Glomerular endothelial cell (primary cell): ENCODE data around the gene RIN3. TPM values are rescaled to one million over a fixed set of nuclear protein-coding genes. Genes with fewer than 3 reads are reported as not detected.

ENCODE experiments used
- DNase-seq: peaks from one replicate; pipeline ENCODE4 v3.0.0-alpha.2; 2011; ENCODE audit warnings: low read depth, low spot score; ENCODE audit errors: extremely low read depth
- total RNA-seq: library from RNA; depleted of rRNA; stranded (reverse); fragments of >200 nt; gene quantifications from 2 replicates; pipeline ENCODE4 v1.2.3, GENCODE V29; 2015

Gene RIN3
- total RNA-seq, 1 donor from 2014 or later: 51.1 TPM

- DNase-seq: no peak
Measured at GRCh38 chr14:92553438-92553837, 39.9 kb downstream of the RIN3 start.

DNA sequence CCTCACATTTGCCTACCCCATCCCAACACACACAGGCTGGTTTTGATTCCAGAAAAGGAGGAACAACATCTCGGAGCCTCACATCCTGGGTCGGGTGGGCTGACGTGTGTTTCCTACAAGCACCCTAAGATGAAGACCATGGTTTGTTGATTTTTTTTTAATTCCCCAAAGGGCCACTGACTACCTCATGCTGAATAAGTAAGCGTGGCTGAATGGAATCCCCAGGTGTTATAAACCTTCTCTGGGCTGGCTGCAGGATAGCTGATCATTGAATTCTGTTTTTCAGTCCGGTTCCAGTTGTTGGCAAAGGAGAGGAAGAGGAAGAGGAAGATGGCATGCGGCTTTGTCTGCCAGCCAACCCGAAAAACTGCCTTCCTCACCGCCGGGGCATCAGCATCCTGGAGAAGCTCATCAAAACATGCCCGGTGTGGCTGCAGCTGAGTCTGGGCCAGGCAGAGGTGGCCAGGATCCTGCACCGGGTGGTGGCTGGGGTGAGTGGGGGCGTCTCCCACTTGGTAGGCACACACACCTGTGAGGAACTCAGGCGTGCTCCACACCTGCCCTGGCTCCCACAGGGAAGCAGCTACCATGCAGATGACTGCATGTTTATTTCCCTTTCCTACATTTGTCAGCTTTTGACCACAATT is 42.0 kb downstream of the RIN3 start:
- no peak for DNase-seq

GRCh38 chr14:92556255-92556741 is 42.7 kb downstream of the RIN3 start:
- DNase-seq: no peak

DNA sequence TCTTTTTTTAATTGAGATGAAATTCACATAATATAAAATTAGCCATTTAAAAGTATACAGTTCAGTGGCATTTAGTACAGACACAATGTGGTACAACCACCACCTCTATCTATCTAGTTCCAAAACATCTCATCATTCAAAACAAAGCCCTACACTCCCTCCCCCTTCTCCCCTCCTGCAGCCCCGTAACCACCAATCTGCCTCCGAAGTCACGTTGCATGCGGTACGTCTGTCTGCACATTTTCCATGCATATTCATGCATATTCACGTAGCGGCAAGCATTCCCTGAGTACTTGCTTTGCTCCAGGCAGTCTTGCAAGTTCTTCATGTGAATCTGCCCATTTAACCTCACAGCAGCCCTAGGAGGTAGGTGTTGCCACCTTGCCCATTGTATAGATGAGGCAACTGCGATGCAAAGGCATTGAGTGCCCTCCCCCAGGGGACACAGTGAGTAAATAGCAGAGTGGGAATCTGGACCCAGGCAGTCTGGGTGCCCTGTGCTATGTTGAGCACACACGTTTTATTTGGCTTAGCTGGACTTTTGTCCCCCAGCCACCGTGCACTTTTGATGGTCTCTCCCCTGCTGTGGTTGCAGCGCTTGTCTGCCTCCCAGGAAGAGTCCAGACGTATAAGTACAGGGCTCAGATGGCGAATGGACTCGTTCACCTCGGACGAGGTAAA is 43.4 kb downstream of the RIN3 start:
- no peak for DNase-seq

GRCh38 chr14:92557544-92557912 is 43.9 kb downstream of the RIN3 start:
- DNase-seq: no peak

DNA sequence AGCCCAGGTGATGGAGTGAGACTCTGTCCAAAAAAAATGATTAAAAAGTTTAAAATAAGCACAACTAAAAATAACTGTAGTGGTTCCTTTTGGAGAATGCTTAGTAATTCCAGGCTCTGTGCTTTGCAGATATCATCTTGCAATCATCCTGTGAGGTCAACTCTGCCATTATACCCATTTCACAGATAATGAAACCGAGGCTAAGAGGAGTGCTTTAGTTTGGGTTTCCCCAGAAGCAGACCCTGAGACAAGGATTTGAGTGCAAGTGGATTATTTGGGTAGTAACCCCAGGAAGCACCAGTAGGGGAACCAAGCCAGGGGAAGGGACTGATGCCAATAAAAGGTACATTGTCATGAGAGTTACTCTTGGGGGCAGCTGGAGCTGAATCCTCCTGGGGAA is 44.7 kb downstream of the RIN3 start:
- DNase-seq: no peak

DNA sequence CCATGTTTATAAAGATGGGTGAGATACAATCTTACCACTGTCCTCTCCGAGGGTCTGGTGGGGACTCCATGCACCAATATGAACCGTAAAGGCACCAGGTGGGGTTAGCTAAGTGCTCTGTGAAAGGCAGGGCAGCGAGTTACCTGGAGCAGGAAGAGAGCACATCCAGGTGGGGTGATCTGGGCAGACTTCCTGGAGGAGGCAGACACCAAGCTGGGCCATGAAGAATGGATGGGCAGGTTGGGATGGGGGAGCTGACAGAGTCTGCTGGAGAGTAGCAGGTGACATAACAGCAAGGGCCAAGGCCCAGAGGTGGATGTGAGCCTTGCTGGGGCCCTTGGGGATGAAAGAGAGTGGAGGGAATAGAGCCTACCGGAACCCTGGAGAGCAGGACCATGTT is 45.9 kb downstream of the RIN3 start:
- no peak for DNase-seq

DNA sequence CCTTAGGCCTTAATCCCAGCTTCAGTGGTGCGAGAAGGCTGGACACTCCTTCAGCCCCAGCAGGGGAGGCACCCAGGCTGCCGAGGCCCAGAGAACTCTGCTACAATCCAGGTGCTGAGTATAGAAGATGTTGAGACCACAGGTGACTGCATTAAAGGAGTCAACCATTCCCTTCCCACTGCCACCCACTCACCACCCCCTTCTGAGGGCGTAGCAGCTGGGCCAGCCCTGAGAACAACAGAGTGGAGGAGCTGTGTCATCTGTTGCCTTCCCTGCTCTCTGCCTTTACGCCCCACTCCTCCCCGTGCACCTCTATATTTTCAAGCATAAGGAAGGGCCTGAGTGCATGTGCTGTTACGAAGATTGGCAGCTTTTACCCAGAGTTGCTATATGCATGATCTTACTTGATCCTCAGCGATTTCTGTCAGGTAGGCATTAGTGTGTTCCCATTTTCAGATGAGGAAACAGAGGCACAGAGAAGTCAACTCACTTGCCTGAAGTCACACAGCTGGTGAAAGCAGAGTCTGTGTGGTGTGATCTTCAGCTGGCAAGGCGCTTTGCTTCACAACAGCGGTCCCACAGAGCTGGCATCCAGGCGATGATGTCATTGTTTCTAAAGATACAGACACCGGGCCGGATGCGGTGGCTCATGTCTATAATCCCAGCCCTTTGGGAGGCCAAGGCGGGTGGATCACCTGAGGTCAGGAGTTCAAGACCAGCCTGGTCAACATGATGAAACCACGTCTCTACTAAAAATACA is 46.7 kb downstream of the RIN3 start:
- DNase-seq: no peak

- DNase-seq: no peak
Measured at GRCh38 chr14:92561906-92562479, 48.4 kb downstream of the RIN3 start.

DNA sequence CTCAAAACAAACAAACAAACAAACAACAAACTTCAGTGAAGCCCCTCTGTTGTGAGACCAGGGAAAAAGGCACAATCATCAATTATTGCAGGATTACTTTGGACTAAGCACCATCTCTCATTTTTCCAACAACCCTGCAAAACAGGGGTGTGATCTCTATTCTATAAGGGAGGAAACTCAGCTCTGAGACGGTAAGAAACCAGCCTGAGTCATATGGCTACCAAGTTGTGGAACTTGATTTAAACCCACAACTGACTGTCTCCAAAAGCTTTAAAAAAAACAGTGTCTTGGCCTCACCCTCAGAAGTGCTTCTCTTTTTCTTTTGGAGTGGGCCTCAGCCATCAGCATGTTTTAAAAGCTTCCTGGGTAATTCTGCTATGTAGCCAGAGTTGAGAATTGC is 49.8 kb downstream of the RIN3 start:
- DNase-seq: no peak

DNA sequence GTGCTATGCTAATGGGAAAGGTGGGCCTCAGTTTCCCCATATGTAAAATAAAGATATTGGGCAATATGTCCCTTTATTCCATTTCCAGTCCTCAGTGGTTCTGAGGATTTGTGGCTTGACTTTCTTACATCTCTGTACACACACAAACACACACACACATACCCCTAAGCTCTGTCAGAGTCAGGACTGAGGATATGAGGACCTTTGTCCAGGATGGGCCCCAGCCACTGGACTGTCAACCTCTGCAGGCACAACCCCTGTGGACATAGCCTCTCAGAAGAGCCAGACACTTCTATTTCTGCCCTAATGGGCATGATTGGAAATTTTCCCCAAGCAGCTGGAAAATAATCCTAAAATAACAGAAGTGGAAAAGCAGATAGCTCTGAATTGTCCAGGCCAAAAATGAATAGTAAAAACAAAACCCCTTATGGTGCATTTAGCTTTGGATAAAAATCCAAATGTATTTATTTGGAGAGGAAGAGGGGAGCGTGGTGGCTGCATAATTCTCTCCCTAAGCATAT is 50.2 kb downstream of the RIN3 start:
- no peak for DNase-seq

- DNase-seq: no peak
Measured at GRCh38 chr14:92564344-92565039, 50.9 kb downstream of the RIN3 start.

DNA sequence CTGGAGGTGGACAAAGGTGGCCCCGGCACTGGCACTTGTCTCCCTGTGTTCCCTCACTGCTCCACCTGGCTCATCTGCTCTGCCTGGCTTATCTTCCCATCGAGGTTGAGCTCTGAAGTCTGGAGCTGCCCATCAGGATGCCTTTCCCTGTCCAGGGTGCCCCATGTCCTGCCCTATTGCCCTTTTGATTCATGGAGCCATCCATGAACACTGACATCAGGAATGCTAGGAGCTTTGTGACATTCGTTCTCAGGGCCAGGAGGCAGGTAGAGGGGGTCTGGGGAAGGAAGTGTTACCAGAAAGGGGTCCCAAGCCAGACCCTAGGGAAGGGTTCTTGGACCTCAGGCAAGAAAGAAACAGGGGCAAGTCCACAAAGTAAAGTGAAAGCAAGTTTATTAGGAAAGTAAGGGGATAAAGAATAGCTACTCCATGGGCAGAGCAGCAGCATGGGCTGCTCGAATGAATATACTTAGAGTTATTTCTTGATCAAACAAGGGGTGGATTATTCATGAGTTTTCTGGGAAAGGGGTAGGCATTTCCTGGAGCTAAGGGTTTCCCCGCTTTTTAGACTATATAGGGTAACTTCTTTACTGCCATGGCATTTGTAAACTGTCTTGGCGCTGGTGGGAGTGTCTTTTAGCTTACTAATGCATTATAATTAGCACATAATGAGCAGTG is 51.6 kb downstream of the RIN3 start:
- DNase-seq: no peak

GRCh38 chr14:92565718-92566115 is 52.1 kb downstream of the RIN3 start:
- DNase-seq: no peak

GRCh38 chr14:92567173-92567725 is 53.7 kb downstream of the RIN3 start:
- no peak for DNase-seq

- no peak for DNase-seq
Measured at GRCh38 chr14:92568621-92569479, 55.3 kb downstream of the RIN3 start.

GRCh38 chr14:92570674-92571262 is 57.2 kb downstream of the RIN3 start:
- DNase-seq: no peak

GRCh38 chr14:92572050-92572449 is 58.5 kb downstream of the RIN3 start:
- no peak for DNase-seq
